Measurements from ENCODE around the gene GALNTL6.

DNA sequence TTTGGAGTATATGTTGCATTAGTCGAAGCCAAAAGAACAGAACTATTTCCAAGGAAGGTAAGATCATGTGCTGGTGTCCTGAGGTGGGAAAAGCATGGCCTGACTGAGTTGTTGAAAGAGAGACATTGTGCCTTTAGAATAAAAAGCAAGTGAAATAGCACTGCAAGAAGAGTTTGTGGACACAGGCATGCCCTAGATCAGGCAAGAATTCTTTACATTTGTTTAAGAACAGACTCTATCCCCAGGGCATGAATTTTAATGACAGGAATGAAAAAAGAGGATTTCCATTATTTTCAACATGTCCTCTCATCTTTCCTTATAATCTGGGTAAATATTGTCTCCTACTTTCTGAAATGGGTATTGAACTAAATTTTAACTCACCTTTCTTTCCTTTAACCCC lies 839.2 kb downstream of the GALNTL6 start:
- TF ChIP-seq, protein P1, sequence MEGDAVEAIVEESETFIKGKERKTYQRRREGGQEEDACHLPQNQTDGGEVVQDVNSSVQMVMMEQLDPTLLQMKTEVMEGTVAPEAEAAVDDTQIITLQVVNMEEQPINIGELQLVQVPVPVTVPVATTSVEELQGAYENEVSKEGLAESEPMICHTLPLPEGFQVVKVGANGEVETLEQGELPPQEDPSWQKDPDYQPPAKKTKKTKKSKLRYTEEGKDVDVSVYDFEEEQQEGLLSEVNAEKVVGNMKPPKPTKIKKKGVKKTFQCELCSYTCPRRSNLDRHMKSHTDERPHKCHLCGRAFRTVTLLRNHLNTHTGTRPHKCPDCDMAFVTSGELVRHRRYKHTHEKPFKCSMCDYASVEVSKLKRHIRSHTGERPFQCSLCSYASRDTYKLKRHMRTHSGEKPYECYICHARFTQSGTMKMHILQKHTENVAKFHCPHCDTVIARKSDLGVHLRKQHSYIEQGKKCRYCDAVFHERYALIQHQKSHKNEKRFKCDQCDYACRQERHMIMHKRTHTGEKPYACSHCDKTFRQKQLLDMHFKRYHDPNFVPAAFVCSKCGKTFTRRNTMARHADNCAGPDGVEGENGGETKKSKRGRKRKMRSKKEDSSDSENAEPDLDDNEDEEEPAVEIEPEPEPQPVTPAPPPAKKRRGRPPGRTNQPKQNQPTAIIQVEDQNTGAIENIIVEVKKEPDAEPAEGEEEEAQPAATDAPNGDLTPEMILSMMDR (conservative IDR thresholded peaks at IDR 0.05), result no peak
- no peak for TF ChIP-seq EZH2 (IDR thresholded peaks at IDR 0.05; ENCODE audit: low read depth)
